Gastroesophageal sphincter (tissue), 3 donors: Measurements from ENCODE around the gene KRTAP5-11.
"Not testable (repeated sequence)": the region's sequence is repeated elsewhere in the genome, so short reads cannot be mapped to it uniquely, and the experiment has no call there.

Source experiments
- CTCF ChIP-seq, 4 experiments: fragments of 200-600 bp in 2 of 4; fragments of 450-650 bp in 2 of 4; sonication (generic) in 1 of 4; IDR thresholded peaks; one replicate each; pipeline ENCODE4 v1.5.1; 2017 to 2019; ENCODE audit warnings: antibody characterized with exemption in 4 of 4, mild to moderate bottlenecking in 2 of 4, moderate library complexity in 2 of 4
- EP300 ChIP-seq: sonication (generic); formaldehyde crosslinking; IDR thresholded peaks from one replicate; pipeline ENCODE4 v1.6.1; 2017; ENCODE audit warnings: antibody characterized with exemption, mild to moderate bottlenecking
- POLR2A ChIP-seq, 2 donors: fragments of 450-650 bp; IDR thresholded peaks; one replicate each; pipeline ENCODE4 v1.6.1; 2017; ENCODE audit warnings: antibody characterized with exemption in 2 of 2, mild to moderate bottlenecking in 2 of 2, moderate library complexity in 1 of 2

GRCh38 chr11:71539971-71540370, 42.7 kb downstream of the KRTAP5-11 start:
- TF ChIP-seq EP300; POLR2A (IDR thresholded peaks at IDR 0.05); CTCF (IDR thresholded peaks at IDR 0.05): not testable (repeated sequence)
